ENCODE results near the gene PARD3B.

DNA sequence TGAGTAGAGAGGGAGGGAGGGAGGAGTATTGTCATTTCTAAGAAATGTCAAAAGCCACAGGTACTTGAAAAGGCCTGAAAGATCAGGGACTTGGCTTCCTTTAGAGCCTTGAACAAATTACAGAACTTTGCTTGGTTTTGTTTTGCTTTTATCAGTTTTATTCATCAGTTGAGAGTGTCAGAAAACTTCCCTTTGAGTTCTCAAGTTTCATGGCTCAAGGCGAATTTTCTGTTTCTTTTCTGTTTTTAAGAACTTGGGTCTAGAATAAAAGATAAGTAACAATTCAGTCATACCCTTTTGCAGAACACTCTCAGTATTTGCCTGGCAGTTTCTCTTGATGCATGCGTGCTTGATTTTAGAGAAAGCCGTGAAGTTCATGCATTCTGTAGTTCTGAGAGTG lies 531.9 kb downstream of the PARD3B start:
- TF ChIP-seq, protein P1, sequence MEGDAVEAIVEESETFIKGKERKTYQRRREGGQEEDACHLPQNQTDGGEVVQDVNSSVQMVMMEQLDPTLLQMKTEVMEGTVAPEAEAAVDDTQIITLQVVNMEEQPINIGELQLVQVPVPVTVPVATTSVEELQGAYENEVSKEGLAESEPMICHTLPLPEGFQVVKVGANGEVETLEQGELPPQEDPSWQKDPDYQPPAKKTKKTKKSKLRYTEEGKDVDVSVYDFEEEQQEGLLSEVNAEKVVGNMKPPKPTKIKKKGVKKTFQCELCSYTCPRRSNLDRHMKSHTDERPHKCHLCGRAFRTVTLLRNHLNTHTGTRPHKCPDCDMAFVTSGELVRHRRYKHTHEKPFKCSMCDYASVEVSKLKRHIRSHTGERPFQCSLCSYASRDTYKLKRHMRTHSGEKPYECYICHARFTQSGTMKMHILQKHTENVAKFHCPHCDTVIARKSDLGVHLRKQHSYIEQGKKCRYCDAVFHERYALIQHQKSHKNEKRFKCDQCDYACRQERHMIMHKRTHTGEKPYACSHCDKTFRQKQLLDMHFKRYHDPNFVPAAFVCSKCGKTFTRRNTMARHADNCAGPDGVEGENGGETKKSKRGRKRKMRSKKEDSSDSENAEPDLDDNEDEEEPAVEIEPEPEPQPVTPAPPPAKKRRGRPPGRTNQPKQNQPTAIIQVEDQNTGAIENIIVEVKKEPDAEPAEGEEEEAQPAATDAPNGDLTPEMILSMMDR (IDR thresholded peaks at IDR 0.05) = no peak
- no peak for TF ChIP-seq POLR2A (IDR thresholded peaks at IDR 0.05)

Measured in stomach (tissue), 4 donors.